Upper lobe of right lung (tissue), 1 donor: Measurements from ENCODE around the gene HDAC11. TPM values are rescaled to one million over a fixed set of nuclear protein-coding genes. Genes with fewer than 3 reads are reported as not detected.

Experiments used
- ATAC-seq: fragments of 200-7000 bp; cut with Tn5 transposase; one replicate; pipeline ENCODE4 v1.9.1; 2020; ENCODE audit warnings: mild to moderate bottlenecking, moderate library complexity
- DNase-seq: peaks from one replicate; pipeline ENCODE4 v3.0.0-alpha.2; 2020
- H3K27ac ChIP-seq: fragments of 200-600 bp; one replicate; pipeline ENCODE4 v1.8.0; 2022
- H3K27me3 ChIP-seq: fragments of 200-600 bp; one replicate; pipeline ENCODE4 v1.8.0; 2022; ENCODE audit warnings: mild to moderate bottlenecking
- H3K36me3 ChIP-seq: fragments of 200-600 bp; one replicate; pipeline ENCODE4 v1.8.0; 2022
- H3K4me1 ChIP-seq: fragments of 200-600 bp; one replicate; pipeline ENCODE4 v1.8.0; 2022
- H3K4me3 ChIP-seq: fragments of 200-600 bp; one replicate; pipeline ENCODE4 v1.8.0; 2022; ENCODE audit warnings: mild to moderate bottlenecking
- H3K9me3 ChIP-seq: fragments of 200-600 bp; one replicate; pipeline ENCODE4 v1.8.0; 2022
- intact Hi-C: fragments of 100-400 bp; cut with DNase I; formaldehyde crosslinking; loops from one replicate; pipeline ENCODE4 v1.11.0; 2022
- total RNA-seq: library from RNA; stranded (reverse); fragmentation: NEBNext Ultra II Directional; extraction: Animal tissue kit (Norgen Biotek cat#: 25700); gene quantifications from one replicate; pipeline ENCODE4 v1.2.1, GENCODE V29; 2021
- TF ChIP-seq, protein P1 (sequence below): fragments of 200-600 bp; IDR thresholded peaks from one replicate; pipeline ENCODE4 v1.8.0; 2022; ENCODE audit warnings: antibody characterized with exemption
- donor health status: DM: no; HTN: yes; CAD: no; lungs with severe emphysema.

The HDAC11 gene
- total RNA-seq, 1 donor from 2014 or later, result 15.0 TPM

DNA sequence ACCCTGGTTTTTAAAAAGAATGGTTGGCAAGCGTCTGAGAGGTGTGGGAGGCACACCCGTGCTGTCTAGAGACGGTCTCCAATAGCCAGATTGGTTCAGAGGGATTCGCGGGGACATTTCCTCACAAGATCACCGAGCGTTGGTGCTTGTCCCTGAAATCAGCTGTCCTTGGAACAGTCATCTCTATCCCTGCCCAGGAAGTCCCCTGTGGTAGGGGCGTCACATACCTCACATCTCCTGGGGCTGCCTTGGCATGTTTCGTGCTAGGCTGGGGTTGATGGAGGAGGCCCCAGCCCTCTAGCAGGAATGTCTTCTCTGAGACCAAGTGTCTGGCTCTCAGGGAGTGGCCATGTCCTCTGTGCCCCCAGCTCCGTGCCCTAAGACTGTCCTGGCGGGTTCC is 75.6 kb downstream of the HDAC11 start:
- H3K4me3 ChIP-seq, result no peak overlapping the region
- no peaks in the 10 kb centered on the region for H3K27me3 ChIP-seq
- H3K9me3 ChIP-seq, result no peaks in the 10 kb centered on the region
- intact Hi-C loops, result no loop called here
- TF ChIP-seq, protein P1, sequence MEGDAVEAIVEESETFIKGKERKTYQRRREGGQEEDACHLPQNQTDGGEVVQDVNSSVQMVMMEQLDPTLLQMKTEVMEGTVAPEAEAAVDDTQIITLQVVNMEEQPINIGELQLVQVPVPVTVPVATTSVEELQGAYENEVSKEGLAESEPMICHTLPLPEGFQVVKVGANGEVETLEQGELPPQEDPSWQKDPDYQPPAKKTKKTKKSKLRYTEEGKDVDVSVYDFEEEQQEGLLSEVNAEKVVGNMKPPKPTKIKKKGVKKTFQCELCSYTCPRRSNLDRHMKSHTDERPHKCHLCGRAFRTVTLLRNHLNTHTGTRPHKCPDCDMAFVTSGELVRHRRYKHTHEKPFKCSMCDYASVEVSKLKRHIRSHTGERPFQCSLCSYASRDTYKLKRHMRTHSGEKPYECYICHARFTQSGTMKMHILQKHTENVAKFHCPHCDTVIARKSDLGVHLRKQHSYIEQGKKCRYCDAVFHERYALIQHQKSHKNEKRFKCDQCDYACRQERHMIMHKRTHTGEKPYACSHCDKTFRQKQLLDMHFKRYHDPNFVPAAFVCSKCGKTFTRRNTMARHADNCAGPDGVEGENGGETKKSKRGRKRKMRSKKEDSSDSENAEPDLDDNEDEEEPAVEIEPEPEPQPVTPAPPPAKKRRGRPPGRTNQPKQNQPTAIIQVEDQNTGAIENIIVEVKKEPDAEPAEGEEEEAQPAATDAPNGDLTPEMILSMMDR, result no peak
- ATAC-seq (no peak), DNase-seq (no peak)
- no peaks in the 10 kb centered on the region for H3K36me3 ChIP-seq
- peaks cover 4% of the 10 kb centered on the region for H3K4me1 ChIP-seq
- no peak overlapping the region for H3K27ac ChIP-seq

Other genes with a start within 250 kb of the HDAC11 start
- 19.8 TPM for gene NUP210, start 60.0 kb upstream of the HDAC11 start, total RNA-seq
- gene FBLN2, start 68.8 kb downstream of the HDAC11 start, total RNA-seq, result 32.9 TPM